GM12872 (cell line): ENCODE data around the gene SLC41A2.
A peak's percentile ranks its signal among the peaks of the same experiment; 100 is the strongest.

ENCODE experiments used
- TF ChIP-seq, protein P1 (sequence below): IDR thresholded peaks from 3 replicates; pipeline ENCODE4 v1.5.1; 2011; ENCODE audit warnings: low read depth, mild to moderate bottlenecking, low read length, moderate library complexity; ENCODE audit not compliant: insufficient read depth

SLC41A2 gene

DNA sequence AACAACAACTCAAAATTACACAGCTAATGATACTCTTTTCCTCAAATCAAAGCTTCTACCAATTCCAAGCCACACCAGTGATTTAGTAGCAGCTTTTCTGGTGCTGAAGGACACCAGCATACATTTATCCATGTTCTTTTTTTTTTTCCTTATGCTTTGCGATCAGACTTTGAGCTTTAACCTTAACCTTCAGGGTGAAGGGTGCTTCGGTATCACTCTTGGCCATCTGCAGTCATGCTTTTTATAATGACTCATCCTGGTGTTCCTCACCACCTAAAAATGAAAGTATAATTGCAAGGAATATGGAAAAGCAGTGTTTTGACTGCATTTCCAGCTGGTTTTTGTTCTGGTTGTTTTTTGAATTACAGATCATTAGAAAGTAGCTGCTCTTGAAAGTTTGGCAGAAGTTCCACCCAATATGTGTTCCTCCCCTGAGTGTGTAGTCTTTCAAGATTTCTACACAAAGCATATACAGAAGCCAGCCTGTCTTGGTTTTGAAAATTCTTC lies 1.3 kb upstream of the SLC41A2 start:
- TF ChIP-seq, protein P1, sequence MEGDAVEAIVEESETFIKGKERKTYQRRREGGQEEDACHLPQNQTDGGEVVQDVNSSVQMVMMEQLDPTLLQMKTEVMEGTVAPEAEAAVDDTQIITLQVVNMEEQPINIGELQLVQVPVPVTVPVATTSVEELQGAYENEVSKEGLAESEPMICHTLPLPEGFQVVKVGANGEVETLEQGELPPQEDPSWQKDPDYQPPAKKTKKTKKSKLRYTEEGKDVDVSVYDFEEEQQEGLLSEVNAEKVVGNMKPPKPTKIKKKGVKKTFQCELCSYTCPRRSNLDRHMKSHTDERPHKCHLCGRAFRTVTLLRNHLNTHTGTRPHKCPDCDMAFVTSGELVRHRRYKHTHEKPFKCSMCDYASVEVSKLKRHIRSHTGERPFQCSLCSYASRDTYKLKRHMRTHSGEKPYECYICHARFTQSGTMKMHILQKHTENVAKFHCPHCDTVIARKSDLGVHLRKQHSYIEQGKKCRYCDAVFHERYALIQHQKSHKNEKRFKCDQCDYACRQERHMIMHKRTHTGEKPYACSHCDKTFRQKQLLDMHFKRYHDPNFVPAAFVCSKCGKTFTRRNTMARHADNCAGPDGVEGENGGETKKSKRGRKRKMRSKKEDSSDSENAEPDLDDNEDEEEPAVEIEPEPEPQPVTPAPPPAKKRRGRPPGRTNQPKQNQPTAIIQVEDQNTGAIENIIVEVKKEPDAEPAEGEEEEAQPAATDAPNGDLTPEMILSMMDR, result no peak

DNA sequence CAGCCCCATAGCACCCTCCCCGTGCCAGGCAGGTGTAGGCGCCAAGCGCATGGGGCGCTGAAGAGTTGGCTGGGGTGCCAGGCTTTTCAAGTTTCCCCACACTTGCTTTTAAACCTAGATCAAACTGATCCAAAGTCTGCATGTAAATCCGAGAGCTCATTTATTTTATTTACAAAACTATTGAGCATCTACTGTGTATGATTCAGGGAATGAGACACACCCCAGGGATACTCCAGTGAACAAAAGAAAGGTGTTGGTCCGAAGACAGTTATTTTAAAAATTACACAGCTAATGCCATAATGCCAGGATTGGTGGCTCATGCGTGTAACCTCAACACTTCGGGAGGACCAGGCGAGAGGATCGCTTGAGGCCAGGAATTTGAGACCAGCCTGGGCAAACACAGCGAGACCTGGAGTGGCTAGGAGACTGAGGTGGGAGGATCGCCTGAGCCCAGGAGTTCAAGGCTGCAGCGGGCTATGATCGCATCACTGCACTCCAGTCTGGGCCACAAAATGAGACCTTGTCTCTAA lies 780 bp upstream of the SLC41A2 start:
- TF ChIP-seq, protein P1, result peak; percentile 61

DNA sequence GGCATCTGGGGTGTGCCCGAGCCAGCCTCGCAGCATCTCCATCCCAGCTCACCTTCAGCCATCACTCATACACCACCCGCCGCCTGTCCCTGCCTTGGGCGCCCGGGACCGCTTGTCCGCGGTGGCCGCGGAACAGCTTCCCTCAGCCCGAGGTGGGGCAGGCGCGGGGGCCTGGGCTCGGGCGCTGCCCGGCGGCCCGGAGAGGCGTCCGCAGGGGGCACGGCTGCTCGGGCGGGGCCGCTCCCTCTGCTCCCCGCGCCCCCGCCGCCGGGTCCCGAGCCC lies 430 bp downstream of the SLC41A2 start:
- TF ChIP-seq, protein P1, result no peak

DNA sequence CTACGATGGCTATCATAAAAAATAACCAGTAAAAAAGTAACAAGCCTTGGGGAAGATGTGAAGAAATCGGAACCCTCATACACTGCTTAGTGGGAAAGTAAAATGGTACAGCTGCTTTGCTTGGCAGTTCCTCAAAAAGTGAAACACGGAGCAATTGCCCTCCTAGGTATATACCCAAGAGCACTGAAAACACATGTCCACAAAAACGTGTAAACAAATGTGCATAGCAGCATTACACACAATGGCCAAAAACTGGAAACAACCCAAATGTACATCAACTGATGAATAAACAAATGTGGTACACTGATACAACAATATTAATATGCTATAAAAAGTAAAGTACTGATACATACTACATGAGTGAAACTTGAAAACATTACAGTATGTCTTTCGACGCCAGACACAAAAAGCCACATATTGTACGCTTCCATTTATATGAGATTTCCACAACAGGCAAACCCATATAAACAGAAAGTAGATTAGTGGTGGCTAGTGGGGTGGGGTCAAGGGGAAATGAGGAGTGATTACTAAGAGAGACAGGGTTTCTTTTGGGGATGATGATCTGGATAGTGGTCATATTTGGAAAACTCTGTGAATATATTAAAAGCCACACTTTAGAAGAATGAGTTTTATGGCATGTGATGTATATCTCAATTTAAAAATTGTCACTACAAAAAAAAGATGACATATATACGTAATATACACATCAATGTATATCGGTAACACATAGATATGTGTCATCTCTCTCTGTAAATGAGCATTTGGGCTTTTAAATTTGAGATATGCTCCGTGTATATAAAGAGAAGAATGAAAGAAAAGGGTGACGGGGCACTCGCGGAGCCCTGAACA lies 996 bp downstream of the SLC41A2 start:
- TF ChIP-seq, protein P1, result no peak

DNA sequence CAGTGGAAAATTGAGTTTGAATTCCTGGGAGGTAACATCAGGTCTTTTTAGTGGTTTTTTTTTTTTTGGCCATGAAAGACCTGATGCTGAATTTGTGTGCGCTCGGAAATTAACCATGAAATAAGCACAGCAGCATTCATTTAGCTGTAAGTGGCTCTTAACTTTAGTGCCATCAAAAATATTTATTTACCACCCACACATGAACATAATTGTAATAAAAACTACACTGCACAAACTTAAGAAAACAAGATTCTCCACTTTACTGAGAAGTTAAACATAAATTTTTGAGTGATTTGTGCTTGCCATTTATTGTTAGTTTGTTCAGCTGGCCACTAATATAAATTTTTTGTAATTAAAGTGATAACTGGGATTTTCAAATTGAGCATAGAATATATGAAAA lies 2.4 kb downstream of the SLC41A2 start:
- TF ChIP-seq, protein P1, result no peak

DNA sequence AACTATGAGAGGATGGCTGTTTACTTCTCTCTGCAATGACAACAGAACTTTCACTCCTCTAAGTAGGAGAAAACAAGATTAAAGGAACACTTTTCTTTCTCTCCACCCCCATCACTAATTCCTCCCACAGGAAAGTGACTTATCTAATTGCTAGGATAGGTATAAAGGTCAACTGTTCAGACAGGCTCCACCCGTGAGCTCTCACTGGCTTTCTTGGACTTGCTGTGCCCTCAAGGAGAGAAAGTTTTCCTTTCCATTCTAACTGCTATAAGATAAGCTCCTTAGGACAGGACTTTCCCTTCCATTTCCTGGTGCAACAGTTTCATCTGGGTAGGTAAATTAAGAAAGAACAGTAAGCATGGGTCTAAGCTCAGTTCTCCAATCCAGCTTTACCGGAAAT lies 4.8 kb downstream of the SLC41A2 start:
- TF ChIP-seq, protein P1, result no peak

DNA sequence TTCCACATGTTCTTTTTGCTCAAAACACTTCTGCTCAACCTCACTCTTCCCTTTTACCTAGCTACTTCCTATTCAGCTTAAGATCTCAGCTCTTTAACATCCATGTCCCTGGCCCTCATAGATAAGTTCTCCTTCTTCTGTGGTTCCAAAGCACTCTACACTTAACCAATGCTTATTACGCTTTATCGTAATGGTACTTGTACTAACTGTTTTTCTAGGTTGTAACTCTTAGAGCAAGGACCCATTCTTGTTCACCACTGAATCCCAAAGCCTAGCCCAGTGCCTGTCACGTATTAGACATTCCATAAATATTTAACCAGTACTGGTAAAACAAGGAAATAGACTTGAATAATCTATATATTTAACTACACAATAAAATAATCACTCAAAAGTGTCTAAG lies 5.3 kb downstream of the SLC41A2 start:
- TF ChIP-seq, protein P1, result no peak
